ENCODE measurements around the gene CFAP119.

CFAP119 gene

GRCh38 chr16:30750876-30751465 lies 10.9 kb downstream of the CFAP119 start:
- no peak overlapping the region for H3K4me3 ChIP-seq (replicated peaks; ENCODE audit: low read depth, low read length)
- DNase-seq (ENCODE audit: low read depth): no peak
- TF ChIP-seq CTCF (IDR thresholded peaks at IDR 0.05; ENCODE audit: low read length, missing control alignments): no peak

GRCh38 chr16:30750201-30750600 lies 11.7 kb downstream of the CFAP119 start:
- DNase-seq (ENCODE audit: low read depth): no peak
- H3K4me3 ChIP-seq (replicated peaks; ENCODE audit: low read depth, low read length): no peak overlapping the region
- TF ChIP-seq CTCF (IDR thresholded peaks at IDR 0.05; ENCODE audit: low read length, missing control alignments): no peak

GRCh38 chr16:30748634-30749445 lies 13.0 kb downstream of the CFAP119 start:
- peak; percentile 52 for DNase-seq (ENCODE audit: low read depth)
- peak overlapping the region; percentile 80 for H3K4me3 ChIP-seq (replicated peaks; ENCODE audit: low read depth, low read length)
- TF ChIP-seq CTCF (IDR thresholded peaks at IDR 0.05; ENCODE audit: low read length, missing control alignments): no peak

- no peak for TF ChIP-seq CTCF (IDR thresholded peaks at IDR 0.05; ENCODE audit: low read length, missing control alignments)
- peak; percentile 99 for DNase-seq (ENCODE audit: low read depth)
- peak within 1 kb of the TSS; percentile 80 for H3K4me3 ChIP-seq (replicated peaks; ENCODE audit: low read depth, low read length)
Measured at GRCh38 chr16:30747799-30748633, 13.8 kb downstream of the CFAP119 start, which contains the start of gene PHKG2. Gene PHKG2 (plus strand): TSS chr16:30748425. CDS start chr16:30748821, 396 bp downstream.

- TF ChIP-seq CTCF (IDR thresholded peaks at IDR 0.05; ENCODE audit: low read length, missing control alignments): no peak
- DNase-seq (ENCODE audit: low read depth): no peak
- H3K4me3 ChIP-seq (replicated peaks; ENCODE audit: low read depth, low read length): peak overlapping the region; percentile 80
Measured at GRCh38 chr16:30747331-30747730, 14.5 kb downstream of the CFAP119 start.

GRCh38 chr16:30746638-30747175 lies 15.2 kb downstream of the CFAP119 start:
- DNase-seq (ENCODE audit: low read depth): no peak
- no peak for TF ChIP-seq CTCF (IDR thresholded peaks at IDR 0.05; ENCODE audit: low read length, missing control alignments)
- H3K4me3 ChIP-seq (replicated peaks; ENCODE audit: low read depth, low read length): no peak overlapping the region

All from fibroblast of pulmonary artery (primary cell).